OCI-LY7 (cell line): Measurements from ENCODE around the gene NSMCE1. TPM values are rescaled to one million over a fixed set of nuclear protein-coding genes. Genes with fewer than 3 reads are reported as not detected.

Source experiments
- BruUV-seq: library from RNA; stranded (reverse); fragments of 400-500 nt; replicated peaks from 2 replicates; lab custom pipeline; 2021; lab: Mats Ljungman, UMichigan
- CTCF ChIA-PET: fragments of 300-600 bp; sonication (Branson Sonifier 250); formaldehyde crosslinking; loops from one replicate; lab custom pipeline; 2022; ENCODE audit warnings: antibody characterized with exemption; ENCODE audit not compliant: unreplicated experiment; lab: Charles Lee
- POLR2A ChIA-PET: fragments of 300-600 bp; sonication (Branson Sonifier 250); formaldehyde crosslinking; loops from one replicate; lab custom pipeline; 2022; ENCODE audit warnings: antibody characterized with exemption; lab: Charles Lee
- DNase-seq: peaks from one replicate; pipeline ENCODE4 v3.0.0-alpha.2; 2015; ENCODE audit warnings: low spot score
- H2AFZ ChIP-seq: fragments of 200-600 bp; sonication (generic), shearing (Covaris generic); 2 replicates; pipeline ENCODE4 v1.6.1; 2014; ENCODE audit warnings: mild to moderate bottlenecking, antibody characterized with exemption, low read length, moderate library complexity
- H3K27ac ChIP-seq: fragments of 200-600 bp; sonication (generic); 2 replicates; pipeline ENCODE4 v1.5.1; 2014; ENCODE audit warnings: mixed run types, low read depth, mild to moderate bottlenecking, moderate library complexity, low read length, inconsistent platforms; ENCODE audit not compliant: poor library complexity, severe bottlenecking
- H3K36me3 ChIP-seq: fragments of 200-600 bp; sonication (generic); 2 replicates; pipeline ENCODE4 v1.6.1; 2014; ENCODE audit warnings: mild to moderate bottlenecking, antibody characterized with exemption, low read length, moderate library complexity, mixed read lengths; ENCODE audit not compliant: insufficient read depth
- H3K4me1 ChIP-seq: fragments of 200-600 bp; sonication (generic); 2 replicates; pipeline ENCODE4 v1.5.1; 2014; ENCODE audit warnings: mild to moderate bottlenecking, low read length; ENCODE audit not compliant: insufficient read depth, poor library complexity, severe bottlenecking
- H3K4me2 ChIP-seq: fragments of 200-600 bp; sonication (generic); 2 replicates; pipeline ENCODE4 v1.6.1; 2014; ENCODE audit warnings: mild to moderate bottlenecking, low read length
- H3K4me3 ChIP-seq: fragments of 200-600 bp; sonication (generic); 2 replicates; pipeline ENCODE4 v1.5.1; 2014; ENCODE audit warnings: mild to moderate bottlenecking, low read depth, low read length; ENCODE audit not compliant: poor library complexity, severe bottlenecking
- H3K79me2 ChIP-seq: fragments of 200-600 bp; sonication (generic); 2 replicates; pipeline ENCODE4 v1.6.1; 2016; ENCODE audit warnings: low read depth, mild to moderate bottlenecking, low read length, moderate library complexity, mixed read lengths; ENCODE audit not compliant: insufficient read depth
- H3K9me2 ChIP-seq: fragments of 200-600 bp; sonication (generic); 2 replicates; pipeline ENCODE4 v1.6.1; 2016; ENCODE audit warnings: mild to moderate bottlenecking, low read length, mixed read lengths; ENCODE audit not compliant: insufficient read depth
- H3K9me3 ChIP-seq: fragments of 200-600 bp; sonication (generic); 2 replicates; pipeline ENCODE4 v1.6.1; 2014; ENCODE audit warnings: mild to moderate bottlenecking, mixed run types, low read length, mixed read lengths
- H4K20me1 ChIP-seq: fragments of 200-600 bp; sonication (generic); 2 replicates; pipeline ENCODE4 v1.6.1; 2014; ENCODE audit warnings: mild to moderate bottlenecking, antibody characterized with exemption, low read length, moderate library complexity, mixed read lengths; ENCODE audit not compliant: insufficient read depth
- CTCF ChIP-seq: fragments of 200-600 bp; sonication (generic); conservative IDR thresholded peaks from 2 replicates; pipeline ENCODE4 v1.5.1; 2014; ENCODE audit warnings: mild to moderate bottlenecking, antibody characterized with exemption, low read length, moderate library complexity, mixed read lengths
- EZH2phosphoT487 ChIP-seq: fragments of 200-600 bp; sonication (generic); IDR thresholded peaks from 2 replicates; pipeline ENCODE4 v1.6.1; 2018; ENCODE audit warnings: low read depth, borderline replicate concordance, mild to moderate bottlenecking, mixed run types, antibody characterized with exemption, low read length, moderate library complexity, mixed read lengths
- intact Hi-C: fragments of 100-400 bp; cut with micrococcal nuclease; formaldehyde crosslinking; loops from one replicate; pipeline ENCODE4 v1.10.0; 2022; ENCODE audit not compliant: unreplicated experiment
- total RNA-seq, 2 experiments: library from RNA; depleted of rRNA in 1 of 2; stranded (reverse); fragments of >200 nt in 1 of 2; shearing (Covaris generic) in 1 of 2; gene quantifications; 2 replicates each; pipeline ENCODE4 v1.2.3, GENCODE V29; 2014 to 2022

NSMCE1 gene
- total RNA-seq, 2 experiments from 2014 or later = 51.1 to 84.0 TPM

DNA sequence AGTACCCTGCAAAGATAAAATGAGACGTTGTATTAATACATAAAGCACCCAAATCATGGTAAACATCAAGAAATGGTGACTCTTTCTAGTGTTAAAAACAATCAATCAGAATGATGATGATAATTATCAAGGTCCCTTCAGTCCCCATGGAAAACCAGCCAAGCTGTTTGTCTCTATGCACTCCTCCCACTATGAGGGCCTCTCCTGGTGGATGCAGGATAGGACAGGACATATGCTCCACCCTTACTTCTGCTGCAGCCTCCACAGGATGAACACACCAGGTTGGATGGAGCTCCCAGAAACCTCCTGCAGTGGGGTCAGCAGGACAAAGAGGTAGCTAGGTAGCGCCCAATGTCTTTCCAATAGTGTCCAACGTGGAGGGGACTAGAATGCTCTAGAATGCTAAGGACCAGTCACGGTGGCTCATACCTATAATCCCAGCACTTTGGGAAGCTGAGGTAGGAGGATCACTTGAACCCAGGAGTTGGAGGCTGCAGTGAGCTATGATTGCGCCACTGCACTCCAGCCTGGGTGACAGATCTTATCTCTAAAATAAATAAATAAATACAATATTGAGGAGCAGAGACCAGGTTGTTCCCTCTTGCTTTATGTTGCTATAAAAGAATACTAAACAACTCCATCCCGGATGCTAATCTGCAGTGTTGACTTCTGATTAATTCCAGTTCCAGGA lies 75.1 kb downstream of the NSMCE1 start:
- ChIA-PET POLR2A (interaction anchor here (1.3 to 1.5 kb wide), 2 partner anchors 10 to 11 kb away, joined by 3 to 6 read pairs; partner anchors contain the start of gene KDM8), CTCF (interaction anchor here (0.5 to 1.2 kb wide), 2 partner anchors 14 to 24 kb away, joined by 4 to 6 read pairs; no protein-coding TSS in a partner anchor)
- no peak for TF ChIP-seq EZH2phosphoT487
- TF ChIP-seq CTCF = no peak
- BruUV-seq = no TSS peak
- no peak overlapping the region for H2AFZ ChIP-seq
- H3K9me3 ChIP-seq = no peaks in the 10 kb centered on the region
- DNase-seq = no peak
- no peak overlapping the region for H3K4me2 ChIP-seq
- H3K4me3 ChIP-seq = no peak overlapping the region
- no peak overlapping the region for H3K27ac ChIP-seq
- no peaks in the 10 kb centered on the region for H3K79me2 ChIP-seq
- peaks cover 12% of the 10 kb centered on the region for H3K4me1 ChIP-seq
- no peaks in the 10 kb centered on the region for H3K36me3 ChIP-seq
- H4K20me1 ChIP-seq = no peaks in the 10 kb centered on the region
- no peaks in the 10 kb centered on the region for H3K9me2 ChIP-seq
- intact Hi-C loops = no loop called here

- no peak overlapping the region for H3K27ac ChIP-seq
- no peaks in the 10 kb centered on the region for H4K20me1 ChIP-seq
- H3K9me2 ChIP-seq = no peaks in the 10 kb centered on the region
- no peak overlapping the region for H2AFZ ChIP-seq
- TF ChIP-seq EZH2phosphoT487 = no peak
- no peaks in the 10 kb centered on the region for H3K79me2 ChIP-seq
- DNase-seq = no peak
- ChIA-PET CTCF (no interaction called here), POLR2A (no interaction called here)
- H3K4me3 ChIP-seq = no peak overlapping the region
- peaks cover 12% of the 10 kb centered on the region for H3K4me1 ChIP-seq
- intact Hi-C loops = no loop called here
- no TSS peak for BruUV-seq
- H3K4me2 ChIP-seq = no peak overlapping the region
- no peaks in the 10 kb centered on the region for H3K36me3 ChIP-seq
- H3K9me3 ChIP-seq = no peaks in the 10 kb centered on the region
These were observed 77.1 kb downstream of the NSMCE1 start for GRCh38 chr16:27191352-27191924.

DNA sequence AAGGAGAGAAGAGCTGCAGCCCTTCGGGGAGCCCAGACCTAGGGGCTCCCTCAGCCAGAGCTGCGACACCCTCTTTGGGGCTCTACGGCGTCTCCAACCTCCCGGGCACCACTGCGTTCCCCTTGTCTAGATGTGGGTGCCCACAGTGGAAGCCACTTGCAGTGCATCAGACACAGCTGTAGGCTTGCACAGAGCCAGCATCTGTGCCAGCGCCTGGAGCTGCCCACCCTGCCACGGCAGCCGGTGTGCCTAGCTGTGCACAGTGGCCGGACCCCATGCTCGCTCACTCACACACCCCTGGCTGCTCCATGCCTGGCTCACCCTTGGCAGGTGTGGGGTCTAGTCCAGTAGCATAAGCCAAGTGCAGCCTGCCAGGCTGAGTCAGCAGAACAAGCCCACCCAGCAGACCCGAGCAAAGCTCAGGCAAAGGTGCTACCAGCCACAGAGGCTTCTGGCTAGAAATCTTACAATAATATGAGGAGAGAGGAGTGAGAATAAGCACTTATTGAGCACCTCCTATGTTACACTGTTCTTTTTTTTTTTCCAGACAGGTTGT lies 78.2 kb downstream of the NSMCE1 start:
- no peak for DNase-seq
- no peaks in the 10 kb centered on the region for H3K36me3 ChIP-seq
- no peaks in the 10 kb centered on the region for H3K9me3 ChIP-seq
- H3K27ac ChIP-seq = no peak overlapping the region
- no peak overlapping the region for H3K4me2 ChIP-seq
- peaks cover 12% of the 10 kb centered on the region for H3K4me1 ChIP-seq
- no peaks in the 10 kb centered on the region for H4K20me1 ChIP-seq
- intact Hi-C loops = no loop called here
- ChIA-PET POLR2A (no interaction called here), CTCF (no interaction called here)
- H2AFZ ChIP-seq = no peak overlapping the region
- no peak overlapping the region for H3K4me3 ChIP-seq
- TF ChIP-seq CTCF (no peak), EZH2phosphoT487 (no peak)
- H3K9me2 ChIP-seq = no peaks in the 10 kb centered on the region
- no TSS peak for BruUV-seq
- H3K79me2 ChIP-seq = no peaks in the 10 kb centered on the region
